ENCODE measurements around the gene WDR37.

WDR37 gene

GRCh38 chr10:1147810-1148209 is 91.6 kb downstream of the WDR37 start:
- TF ChIP-seq EZH2 (IDR thresholded peaks at IDR 0.05; ENCODE audit: borderline replicate concordance, low read length) (no peak), CTCF (IDR thresholded peaks at IDR 0.05; ENCODE audit: low read length) (no peak)
- Histone ChIP-seq H3F3A (ENCODE audit: insufficient read depth, low read length) (no peaks in the 10 kb centered on the region), H3K9me2 (ENCODE audit: low read depth, low read length) (no peaks in the 10 kb centered on the region), H3K4me2 (ENCODE audit: low read length) (no peak overlapping the region), H3K79me2 (ENCODE audit: insufficient read depth, low read length) (no peaks in the 10 kb centered on the region), H3K9ac (ENCODE audit: low read length) (no peak overlapping the region), H4K20me1 (ENCODE audit: insufficient read depth, low read length) (no peaks in the 10 kb centered on the region), H3K9me3 (ENCODE audit: low read length) (peaks cover 6% of the 10 kb centered on the region), H2AFZ (ENCODE audit: low read length) (no peak overlapping the region), H3K27me3 (ENCODE audit: insufficient read depth, low read length) (no peaks in the 10 kb centered on the region), H3K4me3 (ENCODE audit: low read depth, low read length, poor library complexity, severe bottlenecking) (no peak overlapping the region), H3K36me3 (ENCODE audit: insufficient read depth, low read length) (no peaks in the 10 kb centered on the region), H3K27ac (ENCODE audit: low read depth, low read length, poor library complexity, severe bottlenecking) (no peak overlapping the region), H3K4me1 (ENCODE audit: insufficient read depth, low read length, severe bottlenecking) (no peaks in the 10 kb centered on the region)

- Histone ChIP-seq H3K9me2 (ENCODE audit: low read depth, low read length) (no peaks in the 10 kb centered on the region), H3K36me3 (ENCODE audit: insufficient read depth, low read length) (no peaks in the 10 kb centered on the region), H3K79me2 (ENCODE audit: insufficient read depth, low read length) (no peaks in the 10 kb centered on the region), H3K4me2 (ENCODE audit: low read length) (no peak overlapping the region), H2AFZ (ENCODE audit: low read length) (no peak overlapping the region), H3K4me3 (ENCODE audit: low read depth, low read length, poor library complexity, severe bottlenecking) (no peak overlapping the region), H3K4me1 (ENCODE audit: insufficient read depth, low read length, severe bottlenecking) (no peaks in the 10 kb centered on the region), H4K20me1 (ENCODE audit: insufficient read depth, low read length) (no peaks in the 10 kb centered on the region), H3K9me3 (ENCODE audit: low read length) (peaks cover 6% of the 10 kb centered on the region), H3F3A (ENCODE audit: insufficient read depth, low read length) (no peaks in the 10 kb centered on the region), H3K27me3 (ENCODE audit: insufficient read depth, low read length) (no peaks in the 10 kb centered on the region), H3K27ac (ENCODE audit: low read depth, low read length, poor library complexity, severe bottlenecking) (no peak overlapping the region), H3K9ac (ENCODE audit: low read length) (no peak overlapping the region)
- no peak for TF ChIP-seq EZH2 (IDR thresholded peaks at IDR 0.05; ENCODE audit: borderline replicate concordance, low read length)
- no peak for TF ChIP-seq CTCF (IDR thresholded peaks at IDR 0.05; ENCODE audit: low read length)
These were observed 92.8 kb downstream of the WDR37 start for GRCh38 chr10:1148855-1149605.

- no peaks in the 10 kb centered on the region for H3K27me3 ChIP-seq (ENCODE audit: insufficient read depth, low read length)
- H3K4me3 ChIP-seq (ENCODE audit: low read depth, low read length, poor library complexity, severe bottlenecking): no peak overlapping the region
- no peaks in the 10 kb centered on the region for H3K79me2 ChIP-seq (ENCODE audit: insufficient read depth, low read length)
- no peaks in the 10 kb centered on the region for H4K20me1 ChIP-seq (ENCODE audit: insufficient read depth, low read length)
- TF ChIP-seq CTCF (IDR thresholded peaks at IDR 0.05; ENCODE audit: low read length) (no peak), EZH2 (IDR thresholded peaks at IDR 0.05; ENCODE audit: borderline replicate concordance, low read length) (no peak)
- no peaks in the 10 kb centered on the region for H3K4me1 ChIP-seq (ENCODE audit: insufficient read depth, low read length, severe bottlenecking)
- peaks cover 3% of the 10 kb centered on the region; the same call in 1 of the 2 replicates for H3K9me3 ChIP-seq (ENCODE audit: low read length)
- H3K4me2 ChIP-seq (ENCODE audit: low read length): no peak overlapping the region
- H3K9ac ChIP-seq (ENCODE audit: low read length): no peak overlapping the region
- H2AFZ ChIP-seq (ENCODE audit: low read length): no peak overlapping the region
- no peaks in the 10 kb centered on the region for H3F3A ChIP-seq (ENCODE audit: insufficient read depth, low read length)
- H3K9me2 ChIP-seq (ENCODE audit: low read depth, low read length): no peaks in the 10 kb centered on the region
- H3K27ac ChIP-seq (ENCODE audit: low read depth, low read length, poor library complexity, severe bottlenecking): no peak overlapping the region
- no peaks in the 10 kb centered on the region for H3K36me3 ChIP-seq (ENCODE audit: insufficient read depth, low read length)
These were observed 93.8 kb downstream of the WDR37 start for GRCh38 chr10:1149793-1150637.

Measured in OCI-LY1 (cell line).